Tongue (tissue), 2 donors: ENCODE measurements around the gene KIFAP3. TPM values are rescaled to one million over a fixed set of nuclear protein-coding genes. Genes with fewer than 3 reads are reported as not detected.
"Not testable (repeated sequence)": the region's sequence is repeated elsewhere in the genome, so short reads cannot be mapped to it uniquely, and the experiment has no call there.

Experiments
- DNase-seq: peaks from one replicate; pipeline ENCODE4 v3.0.0-alpha.2; 2015
- total RNA-seq: library from RNA; depleted of rRNA; stranded (reverse); fragments of >200 nt; gene quantifications from one replicate; pipeline ENCODE4 v1.2.3, GENCODE V29; 2014

Gene KIFAP3
- total RNA-seq, 1 donor from 2014 or later: 58.2 TPM

- no peak for DNase-seq
These were observed 153.4 kb downstream of the KIFAP3 start for GRCh38 chr1:169921080-169921479.

GRCh38 chr1:169918927-169919326 lies 155.6 kb downstream of the KIFAP3 start:
- DNase-seq: no peak

- DNase-seq: not testable (repeated sequence)
These were observed 156.3 kb downstream of the KIFAP3 start for GRCh38 chr1:169918220-169918619.

- no peak for DNase-seq
These were observed 159.3 kb downstream of the KIFAP3 start for GRCh38 chr1:169915150-169915549.

- no peak for DNase-seq
These were observed 160.0 kb downstream of the KIFAP3 start for GRCh38 chr1:169914531-169914930.

- DNase-seq: no peak
These were observed 165.0 kb downstream of the KIFAP3 start for GRCh38 chr1:169909499-169909898.

GRCh38 chr1:169906938-169907337 lies 167.6 kb downstream of the KIFAP3 start:
- DNase-seq: no peak

GRCh38 chr1:169904834-169905233 lies 169.7 kb downstream of the KIFAP3 start:
- no peak for DNase-seq

GRCh38 chr1:169902751-169903150 lies 171.7 kb downstream of the KIFAP3 start:
- DNase-seq: no peak

- DNase-seq: no peak
These were observed 173.4 kb downstream of the KIFAP3 start for GRCh38 chr1:169901115-169901514.

GRCh38 chr1:169900571-169900970 lies 173.9 kb downstream of the KIFAP3 start:
- DNase-seq: no peak

GRCh38 chr1:169899519-169900217 lies 174.8 kb downstream of the KIFAP3 start:
- no peak for DNase-seq

GRCh38 chr1:169896013-169896412 lies 178.5 kb downstream of the KIFAP3 start:
- DNase-seq: no peak

- DNase-seq: no peak
These were observed 179.9 kb downstream of the KIFAP3 start for GRCh38 chr1:169894424-169895145.

GRCh38 chr1:169893645-169894423 lies 180.7 kb downstream of the KIFAP3 start, which contains the start of gene SCYL3:
Gene SCYL3, minus strand, starts transcription at chr1:169893896. Its CDS starts 5,056 bp downstream, at chr1:169888840.
- DNase-seq: peak; percentile 99

GRCh38 chr1:169892927-169893644 lies 181.4 kb downstream of the KIFAP3 start:
- DNase-seq: peak; percentile 72

GRCh38 chr1:169892176-169892926 lies 182.1 kb downstream of the KIFAP3 start:
- DNase-seq: no peak

GRCh38 chr1:169891539-169891885 lies 183.0 kb downstream of the KIFAP3 start:
- no peak for DNase-seq

GRCh38 chr1:169890761-169891538 lies 183.5 kb downstream of the KIFAP3 start:
- DNase-seq: peak; percentile 64

- no peak for DNase-seq
These were observed 184.6 kb downstream of the KIFAP3 start for GRCh38 chr1:169889871-169890270.

GRCh38 chr1:169886931-169887330 lies 187.6 kb downstream of the KIFAP3 start:
- no peak for DNase-seq
